Thyroid gland (tissue), 4 donors: ENCODE results near the gene GRM7. TPM values are rescaled to one million over a fixed set of nuclear protein-coding genes. Genes with fewer than 3 reads are reported as not detected.
A peak's percentile ranks its signal among the peaks of the same experiment; 100 is the strongest.

ENCODE experiments used
- DNase-seq, 2 donors: peaks; one replicate each; pipeline ENCODE4 v3.0.0-alpha.2; 2019
- H3K27ac ChIP-seq, 3 donors: fragments of 200-600 bp; sonication (generic); 1 replicate in 2 of 3; 2 replicates in 1 of 3; pipeline ENCODE4 v1.5.1; 2016 to 2019; ENCODE audit warnings: mild to moderate bottlenecking in 1 of 3, moderate library complexity in 1 of 3
- H3K27me3 ChIP-seq: fragments of 200-600 bp; sonication (generic); one replicate; pipeline ENCODE4 v1.5.1; 2019
- H3K36me3 ChIP-seq, 2 donors: fragments of 200-600 bp; sonication (generic); one replicate each; pipeline ENCODE4 v1.5.1; 2016 to 2019
- H3K4me1 ChIP-seq, 2 donors: fragments of 200-600 bp; sonication (generic); one replicate each; pipeline ENCODE4 v1.5.1; 2017 to 2019
- H3K4me3 ChIP-seq, 3 donors: fragments of 200-600 bp; sonication (generic); replicated peaks in 1 of 3; 1 replicate in 2 of 3; 2 replicates in 1 of 3; pipeline ENCODE4 v1.5.1; 2016; ENCODE audit warnings: mild to moderate bottlenecking in 1 of 3
- H3K9me3 ChIP-seq: fragments of 200-600 bp; sonication (generic); one replicate; pipeline ENCODE4 v1.5.1; 2017
- CTCF ChIP-seq, 6 experiments: fragments of 200-600 bp in 3 of 6; fragments of 450-650 bp in 3 of 6; sonication (generic) in 3 of 6; IDR thresholded peaks; one replicate each; pipeline ENCODE4 v1.5.1; 2016 to 2019; ENCODE audit warnings: antibody characterized with exemption in 6 of 6, mild to moderate bottlenecking in 2 of 6, inconsistent platforms in 1 of 6, moderate library complexity in 1 of 6
- POLR2A ChIP-seq, 2 donors: fragments of 450-650 bp; IDR thresholded peaks; one replicate each; pipeline ENCODE4 v1.6.1; 2017; ENCODE audit warnings: antibody characterized with exemption in 2 of 2, mild to moderate bottlenecking in 2 of 2, moderate library complexity in 1 of 2
- WGBS, 2 donors: methylation state at CpG; one replicate each; pipeline ENCODE4 v1.1.5; 2017; 5-methylcytosine and 5-hydroxymethylcytosine counted together
- intact Hi-C: fragments of 100-400 bp; cut with DNase I; formaldehyde crosslinking; loops from one replicate; pipeline ENCODE4 v1.15.1; 2023
- total RNA-seq, 4 donors: library from RNA; depleted of rRNA; stranded (reverse); fragments of >200 nt; gene quantifications; one replicate each; pipeline ENCODE4 v1.2.3, GENCODE V29; 2016

Gene GRM7
- total RNA-seq, 4 donors from 2014 or later = 0.11 to 0.81 (median 0.60) TPM

DNA sequence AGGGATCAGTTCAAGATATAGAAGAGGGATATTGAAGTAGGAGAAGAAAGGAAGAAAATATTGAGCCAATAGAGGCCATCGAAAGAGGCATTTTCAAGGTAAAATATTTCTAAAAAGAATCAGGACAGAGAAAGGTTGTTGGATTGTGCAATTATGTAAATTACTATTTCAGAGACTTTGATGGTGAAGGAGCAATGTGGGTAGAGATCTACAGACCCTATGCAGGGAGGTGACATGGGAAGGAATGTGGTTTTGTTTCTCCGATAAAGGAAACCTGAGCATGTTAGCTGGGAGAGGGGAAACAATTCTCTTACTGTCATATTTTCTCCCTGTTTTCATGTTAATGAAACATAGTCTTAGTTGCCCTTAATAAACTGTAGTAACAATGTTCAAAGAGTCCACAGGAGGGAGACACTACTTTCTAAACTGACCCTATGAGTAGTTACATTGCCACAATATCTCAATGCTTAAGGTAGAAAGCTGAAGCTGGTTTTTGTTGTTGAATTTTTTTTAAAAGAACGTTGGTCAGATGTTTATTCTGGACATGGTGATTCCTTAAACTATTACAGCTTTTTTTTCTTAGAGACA lies 133.3 kb downstream of the GRM7 start:
- H3K9me3 ChIP-seq = no peaks in the 10 kb centered on the region
- no peak overlapping the region for H3K4me3 ChIP-seq
- no peak for DNase-seq
- H3K27me3 ChIP-seq = no peaks in the 10 kb centered on the region
- peak in 3 of 6 experiments; percentile 31 to 39 (median 33) for TF ChIP-seq CTCF (IDR thresholded peaks at IDR 0.05)
- TF ChIP-seq POLR2A (IDR thresholded peaks at IDR 0.05) = no peak
- 68% methylated on average over 3 of the region's 3 CpGs for WGBS, 2 donors
- no peak overlapping the region for H3K27ac ChIP-seq
- no peaks in the 10 kb centered on the region for H3K4me1 ChIP-seq
- H3K36me3 ChIP-seq = no peaks in the 10 kb centered on the region
- intact Hi-C loops = no loop called here

- 53 to 57% methylated on average over 1 of the region's 1 CpG for WGBS, 2 donors
- H3K27ac ChIP-seq = no peak overlapping the region
- H3K4me1 ChIP-seq = no peaks in the 10 kb centered on the region
- no peaks in the 10 kb centered on the region for H3K27me3 ChIP-seq
- H3K4me3 ChIP-seq = no peak overlapping the region
- intact Hi-C loops = no loop called here
- DNase-seq = no peak
- TF ChIP-seq POLR2A (IDR thresholded peaks at IDR 0.05) = no peak
- TF ChIP-seq CTCF (IDR thresholded peaks at IDR 0.05) = no peak
- no peaks in the 10 kb centered on the region for H3K9me3 ChIP-seq
- H3K36me3 ChIP-seq = no peaks in the 10 kb centered on the region
Observed at GRCh38 chr3:7000501-7000900, 139.6 kb downstream of the GRM7 start.

GRCh38 chr3:7001370-7001769 lies 140.5 kb downstream of the GRM7 start:
- DNase-seq = no peak
- Histone ChIP-seq H3K4me3 (no peak overlapping the region), H3K27me3 (no peaks in the 10 kb centered on the region), H3K9me3 (no peaks in the 10 kb centered on the region), H3K4me1 (no peaks in the 10 kb centered on the region), H3K27ac (no peak overlapping the region), H3K36me3 (no peaks in the 10 kb centered on the region)
- TF ChIP-seq CTCF (IDR thresholded peaks at IDR 0.05) (no peak), POLR2A (IDR thresholded peaks at IDR 0.05) (no peak)
- WGBS, 2 donors = 86 to 90% methylated on average over 4 of the region's 4 CpGs
- intact Hi-C loops = no loop called here

- Histone ChIP-seq H3K27me3 (no peaks in the 10 kb centered on the region), H3K4me1 (no peaks in the 10 kb centered on the region), H3K27ac (no peak overlapping the region), H3K36me3 (no peaks in the 10 kb centered on the region), H3K4me3 (no peak overlapping the region), H3K9me3 (no peaks in the 10 kb centered on the region)
- no peak for DNase-seq
- TF ChIP-seq CTCF (IDR thresholded peaks at IDR 0.05) = no peak
- no peak for TF ChIP-seq POLR2A (IDR thresholded peaks at IDR 0.05)
- 62 to 65% methylated on average over 5 of the region's 5 CpGs for WGBS, 2 donors
- intact Hi-C loops = no loop called here
Observed at GRCh38 chr3:7015683-7016440, 154.9 kb downstream of the GRM7 start.

DNA sequence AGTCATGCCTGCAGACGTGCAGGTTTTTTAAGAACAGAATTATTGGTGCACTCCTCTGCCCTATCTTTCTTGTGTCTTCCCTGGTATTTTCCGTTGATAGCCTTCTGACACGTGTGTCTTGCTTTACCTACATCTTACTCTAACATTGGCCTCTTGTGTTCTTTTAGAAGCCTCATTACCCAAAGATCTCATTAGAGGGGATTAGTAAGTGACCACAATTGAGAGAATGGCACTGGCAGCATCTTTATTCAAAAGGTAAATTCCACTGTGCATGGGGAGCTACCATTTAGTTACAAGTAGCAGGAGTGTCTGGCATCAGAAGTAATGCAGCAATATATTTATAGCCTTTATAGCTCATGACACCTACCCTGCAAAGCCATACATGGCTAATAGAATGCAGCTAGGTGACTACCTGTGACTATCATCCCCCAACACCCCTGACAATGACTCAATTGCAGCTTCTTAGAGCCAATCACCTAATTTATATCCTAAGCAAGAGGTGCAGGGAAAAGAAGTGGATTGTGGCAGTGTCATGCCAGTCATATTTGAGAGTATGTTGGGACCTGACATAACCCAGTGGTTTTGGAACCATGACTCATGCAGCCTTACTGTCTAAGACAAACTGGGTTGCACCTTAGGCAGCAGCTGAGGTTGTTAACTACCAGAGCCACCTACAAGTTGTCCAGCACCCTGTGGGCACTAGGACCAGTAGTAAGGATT lies 164.8 kb downstream of the GRM7 start:
- no peaks in the 10 kb centered on the region for H3K9me3 ChIP-seq
- WGBS, 2 donors = 53 to 54% methylated on average over 3 of the region's 3 CpGs
- intact Hi-C loops = no loop called here
- no peaks in the 10 kb centered on the region for H3K4me1 ChIP-seq
- no peaks in the 10 kb centered on the region for H3K36me3 ChIP-seq
- no peak for TF ChIP-seq CTCF (IDR thresholded peaks at IDR 0.05)
- no peaks in the 10 kb centered on the region for H3K27me3 ChIP-seq
- H3K4me3 ChIP-seq = no peak overlapping the region
- no peak overlapping the region for H3K27ac ChIP-seq
- no peak for DNase-seq
